Fibroblast of lung (primary cell): ENCODE results near the gene ERBB4.

Experiments used
- EZH2 ChIP-seq: IDR thresholded peaks from 2 replicates; pipeline ENCODE4 v1.5.1; 2012; ENCODE audit warnings: low read length, control low read depth, mild to moderate bottlenecking; ENCODE audit errors: missing control alignments
- TF ChIP-seq, protein P1 (sequence below), 2 donors: IDR thresholded peaks in 1 of 2; conservative IDR thresholded peaks in 1 of 2; 1 replicate in 1 of 2; 2 replicates in 1 of 2; pipeline ENCODE4 v1.5.1; 2011 to 2012; ENCODE audit warnings: low read length in 2 of 2, control low read depth in 1 of 2, inconsistent platforms in 1 of 2, low read depth in 1 of 2, mild to moderate bottlenecking in 1 of 2

DNA sequence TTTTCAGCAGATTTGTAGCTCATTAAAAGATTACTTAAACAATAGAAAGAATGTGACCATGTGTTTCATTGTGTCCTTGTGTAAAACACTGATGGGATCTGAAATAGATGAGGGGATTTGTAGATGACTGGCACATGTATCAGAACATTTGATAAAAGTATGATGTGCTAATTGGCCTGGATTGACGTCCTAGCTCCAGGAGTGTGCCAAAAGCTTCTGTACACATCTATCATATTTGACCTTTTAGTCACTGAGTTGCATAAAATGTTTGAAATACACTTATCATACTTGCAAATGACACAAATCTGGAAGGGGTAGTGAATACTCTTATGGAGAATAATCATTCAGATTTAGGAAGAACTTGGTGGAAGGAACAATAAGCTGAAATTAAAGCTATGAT is 778.5 kb downstream of the ERBB4 start:
- TF ChIP-seq, protein P1, sequence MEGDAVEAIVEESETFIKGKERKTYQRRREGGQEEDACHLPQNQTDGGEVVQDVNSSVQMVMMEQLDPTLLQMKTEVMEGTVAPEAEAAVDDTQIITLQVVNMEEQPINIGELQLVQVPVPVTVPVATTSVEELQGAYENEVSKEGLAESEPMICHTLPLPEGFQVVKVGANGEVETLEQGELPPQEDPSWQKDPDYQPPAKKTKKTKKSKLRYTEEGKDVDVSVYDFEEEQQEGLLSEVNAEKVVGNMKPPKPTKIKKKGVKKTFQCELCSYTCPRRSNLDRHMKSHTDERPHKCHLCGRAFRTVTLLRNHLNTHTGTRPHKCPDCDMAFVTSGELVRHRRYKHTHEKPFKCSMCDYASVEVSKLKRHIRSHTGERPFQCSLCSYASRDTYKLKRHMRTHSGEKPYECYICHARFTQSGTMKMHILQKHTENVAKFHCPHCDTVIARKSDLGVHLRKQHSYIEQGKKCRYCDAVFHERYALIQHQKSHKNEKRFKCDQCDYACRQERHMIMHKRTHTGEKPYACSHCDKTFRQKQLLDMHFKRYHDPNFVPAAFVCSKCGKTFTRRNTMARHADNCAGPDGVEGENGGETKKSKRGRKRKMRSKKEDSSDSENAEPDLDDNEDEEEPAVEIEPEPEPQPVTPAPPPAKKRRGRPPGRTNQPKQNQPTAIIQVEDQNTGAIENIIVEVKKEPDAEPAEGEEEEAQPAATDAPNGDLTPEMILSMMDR (conservative IDR thresholded peaks at IDR 0.05 in 1 of 2, IDR thresholded peaks at IDR 0.05 in 1 of 2; ENCODE audit: low read depth in 1 of 2, low read length in 2 of 2), result no peak
- no peak for TF ChIP-seq EZH2
